ENCODE data around the gene KRT74.

Gene KRT74

GRCh38 chr12:52578469-52578868 is 4.8 kb upstream of the KRT74 start:
- no peaks in the 10 kb centered on the region for H3K36me3 ChIP-seq
- no peaks in the 10 kb centered on the region for H3K9me3 ChIP-seq (ENCODE audit: severe bottlenecking)
- no peak for DNase-seq
- no peak for TF ChIP-seq CTCF (IDR thresholded peaks at IDR 0.05; ENCODE audit: low read depth, low read length)
- H3K4me3 ChIP-seq (ENCODE audit: low read depth, low read length) = no peak overlapping the region
- no peak overlapping the region for H3K27ac ChIP-seq
- H3K27me3 ChIP-seq (ENCODE audit: insufficient read depth, low read depth, severe bottlenecking) = peaks cover 93% of the 10 kb centered on the region

- no peak for DNase-seq
- Histone ChIP-seq H3K4me3 (ENCODE audit: low read depth, low read length) (no peak overlapping the region), H3K27ac (no peak overlapping the region), H3K9me3 (ENCODE audit: severe bottlenecking) (no peaks in the 10 kb centered on the region), H3K36me3 (no peaks in the 10 kb centered on the region), H3K27me3 (ENCODE audit: insufficient read depth, low read depth, severe bottlenecking) (peaks cover 93% of the 10 kb centered on the region)
- TF ChIP-seq CTCF (IDR thresholded peaks at IDR 0.05; ENCODE audit: low read depth, low read length) = no peak
Measured at GRCh38 chr12:52577316-52577715, 3.7 kb upstream of the KRT74 start.

- Histone ChIP-seq H3K4me3 (ENCODE audit: low read depth, low read length) (no peak overlapping the region), H3K27me3 (ENCODE audit: insufficient read depth, low read depth, severe bottlenecking) (peaks cover 93% of the 10 kb centered on the region), H3K27ac (no peak overlapping the region), H3K9me3 (ENCODE audit: severe bottlenecking) (no peaks in the 10 kb centered on the region), H3K36me3 (no peaks in the 10 kb centered on the region)
- no peak for TF ChIP-seq CTCF (IDR thresholded peaks at IDR 0.05; ENCODE audit: low read depth, low read length)
- DNase-seq = no peak
Measured at GRCh38 chr12:52575948-52576347, 2.3 kb upstream of the KRT74 start.

- H3K27ac ChIP-seq = no peak overlapping the region
- peaks cover 93% of the 10 kb centered on the region for H3K27me3 ChIP-seq (ENCODE audit: insufficient read depth, low read depth, severe bottlenecking)
- DNase-seq = no peak
- no peaks in the 10 kb centered on the region for H3K36me3 ChIP-seq
- TF ChIP-seq CTCF (IDR thresholded peaks at IDR 0.05; ENCODE audit: low read depth, low read length) = no peak
- H3K9me3 ChIP-seq (ENCODE audit: severe bottlenecking) = no peaks in the 10 kb centered on the region
- no peak overlapping the region for H3K4me3 ChIP-seq (ENCODE audit: low read depth, low read length)
Measured at GRCh38 chr12:52575256-52575655, 1.6 kb upstream of the KRT74 start.

GRCh38 chr12:52573306-52573705 is 337 bp downstream of the KRT74 start:
- H3K36me3 ChIP-seq = no peaks in the 10 kb centered on the region
- no peak overlapping the region for H3K4me3 ChIP-seq (ENCODE audit: low read depth, low read length)
- TF ChIP-seq CTCF (IDR thresholded peaks at IDR 0.05; ENCODE audit: low read depth, low read length) = no peak
- H3K27ac ChIP-seq = no peak overlapping the region
- H3K27me3 ChIP-seq (ENCODE audit: insufficient read depth, low read depth, severe bottlenecking) = peaks cover 91% of the 10 kb centered on the region
- H3K9me3 ChIP-seq (ENCODE audit: severe bottlenecking) = no peaks in the 10 kb centered on the region
- no peak for DNase-seq

- no peak for TF ChIP-seq CTCF (IDR thresholded peaks at IDR 0.05; ENCODE audit: low read depth, low read length)
- Histone ChIP-seq H3K36me3 (no peaks in the 10 kb centered on the region), H3K27me3 (ENCODE audit: insufficient read depth, low read depth, severe bottlenecking) (peaks cover 92% of the 10 kb centered on the region), H3K27ac (no peak overlapping the region), H3K9me3 (ENCODE audit: severe bottlenecking) (no peaks in the 10 kb centered on the region), H3K4me3 (ENCODE audit: low read depth, low read length) (no peak overlapping the region)
- DNase-seq = no peak
Measured at GRCh38 chr12:52570511-52570910, 3.1 kb downstream of the KRT74 start.

Data from WERI-Rb-1 (cell line).